DLD1 (cell line): ENCODE results near the gene PTPN1.

Experiments used
- in situ Hi-C: cut with HindIII; loops from 2 replicates; pipeline ENCODE4 v1.10.0; 2017; ENCODE audit warnings: low sequenced_read_pairs

Gene PTPN1

DNA sequence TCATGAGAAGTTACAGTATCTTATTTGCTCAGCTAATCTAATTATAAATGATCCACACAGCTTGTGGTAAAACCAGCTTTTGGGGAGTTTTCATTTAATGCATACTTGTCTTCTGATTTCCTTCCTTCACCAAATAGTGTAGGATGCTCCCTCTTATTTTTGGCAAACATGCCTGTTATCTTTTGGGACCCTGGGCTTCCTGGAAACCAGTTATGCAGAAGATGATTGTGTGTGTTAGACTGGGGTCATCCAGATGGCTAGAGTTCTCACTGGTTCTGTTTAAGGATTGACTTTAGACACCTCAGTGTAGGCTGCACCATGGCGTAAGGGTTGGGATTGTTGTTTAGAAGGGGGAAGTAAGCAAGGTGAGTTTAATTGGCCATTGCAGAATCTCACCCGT, 61.3 kb downstream of the PTPN1 start:
- in situ Hi-C loops: no loop called here

DNA sequence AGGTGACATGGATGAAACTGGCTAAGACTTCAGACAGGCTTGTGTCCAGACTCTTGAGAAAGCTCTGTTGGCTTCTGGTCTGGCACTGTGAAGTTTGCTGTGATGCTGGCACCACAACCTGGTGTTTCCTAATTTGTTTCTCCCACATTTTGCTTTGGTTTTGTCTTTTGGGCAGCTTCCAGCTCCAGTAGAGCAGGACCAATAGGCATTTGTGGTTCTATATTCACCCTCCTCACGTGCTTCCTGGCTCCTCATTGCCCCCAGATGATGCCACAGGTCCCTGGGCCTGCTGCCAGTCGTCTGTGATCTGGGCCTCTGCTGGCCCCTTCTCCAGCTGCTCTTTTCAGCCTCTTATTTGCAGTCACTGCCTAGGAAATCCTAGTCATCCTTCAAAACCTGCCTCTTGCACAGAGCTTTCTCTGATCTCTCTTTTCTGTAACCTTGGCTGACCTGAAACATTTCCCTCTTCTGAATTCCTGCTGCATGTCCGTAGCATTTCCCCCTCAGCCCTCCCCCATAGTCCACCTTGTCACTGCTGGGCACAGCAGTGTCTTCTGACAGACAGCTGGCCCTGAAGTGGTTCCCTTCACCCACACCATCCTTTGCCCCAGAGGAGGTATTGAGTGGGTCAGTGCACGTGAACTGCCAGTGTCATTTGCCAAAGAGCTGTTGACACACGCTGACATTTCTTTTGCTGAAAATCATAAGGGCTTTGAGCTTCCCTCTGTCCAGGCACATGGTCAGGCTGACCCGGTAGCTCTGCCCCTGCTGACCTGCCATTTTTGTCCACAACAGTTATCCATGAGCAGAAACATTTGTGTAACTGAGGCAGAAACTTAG, 63.0 kb downstream of the PTPN1 start:
- in situ Hi-C loops: no loop called here

DNA sequence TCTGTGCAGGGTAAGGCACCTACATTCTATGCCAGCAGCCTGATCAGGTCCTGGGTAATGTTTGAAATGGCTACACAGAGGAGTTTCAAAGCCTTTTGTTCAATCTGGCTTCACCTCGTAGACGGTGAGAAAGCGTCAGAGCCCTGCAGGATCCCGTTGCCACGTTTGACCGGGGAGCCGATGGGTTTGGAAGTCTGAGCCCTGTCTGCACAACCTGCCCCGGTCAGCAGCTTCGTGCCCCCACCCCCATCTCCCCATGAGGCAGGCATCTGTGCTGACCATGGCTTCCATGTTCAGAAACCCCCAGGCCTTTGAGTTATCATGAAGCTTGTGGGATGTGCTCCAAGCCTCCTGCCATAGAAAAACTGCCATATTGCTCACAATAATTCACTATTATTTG, 63.9 kb downstream of the PTPN1 start:
- in situ Hi-C loops: no loop called here

DNA sequence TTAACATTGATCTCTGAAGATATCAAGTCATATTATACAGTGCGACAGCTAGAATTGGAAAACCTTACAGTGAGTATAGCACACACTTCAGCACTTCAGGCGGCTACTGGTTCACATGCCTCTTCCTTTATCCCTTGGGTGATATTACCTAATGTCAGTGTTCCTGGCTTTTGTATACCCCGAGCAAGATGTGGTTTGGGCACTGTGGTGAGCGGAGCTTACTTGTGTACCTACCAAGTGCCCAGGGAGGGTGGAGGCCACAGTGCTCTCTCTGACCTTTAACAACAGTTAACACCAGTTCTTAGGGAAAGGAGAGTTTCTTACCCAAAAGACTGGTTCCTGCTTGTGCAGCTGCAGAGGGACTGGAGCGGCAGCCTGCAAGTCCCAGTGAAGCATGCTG, 64.4 kb downstream of the PTPN1 start:
- in situ Hi-C loops: no loop called here

DNA sequence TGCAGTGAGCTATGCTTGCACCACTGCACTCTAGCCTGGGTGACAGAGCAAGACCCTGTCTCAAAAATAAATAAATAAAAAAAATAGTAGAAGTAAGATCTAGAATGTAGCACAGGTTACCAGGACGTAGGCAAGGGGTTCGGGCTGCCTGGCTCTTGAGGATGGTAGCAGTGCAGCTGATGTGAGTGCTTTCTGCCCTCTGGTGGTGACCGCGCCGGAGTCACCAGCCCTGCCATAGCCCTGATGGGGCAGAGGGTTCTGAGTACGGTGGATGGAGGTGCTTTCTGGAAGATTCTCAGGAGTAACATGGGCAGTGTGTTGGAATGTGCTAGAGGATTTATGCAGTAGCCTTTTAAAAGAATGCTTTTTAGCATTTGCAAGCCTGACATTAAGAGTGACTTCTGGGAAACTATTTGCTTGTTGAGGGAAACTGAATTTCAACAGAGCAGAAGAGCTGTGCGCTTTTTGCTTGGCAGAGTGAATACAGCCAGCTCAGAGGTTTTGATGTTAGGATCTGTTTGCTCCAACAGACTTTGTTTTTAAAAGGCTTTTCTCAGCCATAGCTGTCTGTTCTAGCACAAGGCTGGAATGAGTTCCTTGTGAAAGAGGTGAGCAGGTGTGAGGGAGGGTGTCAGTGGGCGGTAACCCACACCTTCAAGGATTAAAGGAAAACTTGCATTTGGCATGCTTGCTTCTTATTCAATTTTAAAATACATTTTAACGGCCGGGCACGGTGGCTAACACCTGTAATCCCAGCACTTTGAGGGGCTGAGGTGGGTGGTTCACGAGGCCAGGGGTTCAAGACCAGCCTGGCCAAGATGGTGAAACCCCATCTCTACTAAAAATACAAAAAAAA, 65.9 kb downstream of the PTPN1 start:
- in situ Hi-C loops: no loop called here

DNA sequence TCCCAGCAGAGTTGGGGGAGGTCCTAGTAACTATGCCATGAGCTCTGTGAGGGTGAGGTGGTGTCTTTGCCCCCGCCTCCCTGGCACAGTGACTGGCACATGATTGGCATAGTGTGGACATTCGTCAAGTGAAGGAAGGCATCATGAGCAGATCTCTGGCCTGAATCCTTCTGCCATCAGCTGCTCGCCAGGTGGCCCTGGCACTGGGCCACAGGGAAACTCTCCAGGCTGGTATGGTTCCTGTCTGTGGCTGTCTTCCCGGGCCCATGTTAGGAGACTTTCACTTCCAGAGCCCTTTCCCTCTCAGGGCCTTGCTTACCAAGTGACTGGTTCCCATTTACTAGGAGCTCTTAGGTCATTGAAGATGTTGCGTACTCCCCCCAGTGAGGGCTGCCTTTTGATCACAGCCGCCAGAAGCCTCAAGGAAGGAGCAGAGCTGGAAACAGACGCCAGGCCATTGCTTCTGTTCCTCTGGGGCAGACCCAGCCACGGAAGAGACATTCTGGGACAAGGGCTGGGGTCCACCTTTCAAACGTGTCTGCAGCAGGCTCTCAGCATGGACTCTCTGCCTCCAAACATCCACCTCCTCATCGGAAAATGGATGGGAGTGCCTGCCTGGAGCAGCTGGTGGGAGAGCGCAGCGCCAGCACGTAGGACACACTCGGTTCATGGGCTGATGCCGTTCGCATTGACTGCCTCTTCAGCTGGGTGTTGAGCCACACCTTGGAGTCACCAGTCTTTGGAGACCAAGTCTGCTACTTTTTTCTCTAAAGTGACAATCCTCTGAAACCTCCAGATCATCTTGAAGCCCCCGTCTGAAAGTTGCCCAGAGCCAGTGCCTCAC, 67.2 kb downstream of the PTPN1 start:
- in situ Hi-C loops: no loop called here

DNA sequence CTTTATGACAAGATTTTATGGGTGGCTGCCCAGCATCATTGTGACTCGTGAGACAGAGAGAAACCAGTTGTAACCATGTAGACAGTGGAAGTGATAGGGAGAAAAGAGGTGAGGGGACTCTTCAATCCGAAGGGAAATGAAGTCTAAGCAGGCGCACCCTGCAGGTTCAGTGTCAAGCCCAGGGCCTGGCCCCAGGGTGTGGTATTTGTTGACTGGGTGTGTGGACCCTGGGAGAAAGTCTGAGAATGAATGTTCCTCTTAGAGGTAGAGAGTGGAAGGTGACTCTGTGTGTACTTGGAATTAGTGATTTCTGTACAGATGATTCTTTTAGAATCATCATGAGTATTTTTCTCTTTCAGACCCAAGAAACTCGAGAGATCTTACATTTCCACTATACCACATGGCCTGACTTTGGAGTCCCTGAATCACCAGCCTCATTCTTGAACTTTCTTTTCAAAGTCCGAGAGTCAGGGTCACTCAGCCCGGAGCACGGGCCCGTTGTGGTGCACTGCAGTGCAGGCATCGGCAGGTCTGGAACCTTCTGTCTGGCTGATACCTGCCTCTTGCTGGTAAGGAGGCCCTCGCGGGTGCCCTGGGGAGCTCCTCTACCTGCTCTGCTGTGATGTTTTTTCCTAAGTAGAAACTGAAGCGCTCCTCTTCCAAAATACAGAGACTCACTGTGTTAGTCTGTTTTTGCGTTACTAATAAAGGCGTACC, 68.0 kb downstream of the PTPN1 start:
- in situ Hi-C loops: no loop called here

DNA sequence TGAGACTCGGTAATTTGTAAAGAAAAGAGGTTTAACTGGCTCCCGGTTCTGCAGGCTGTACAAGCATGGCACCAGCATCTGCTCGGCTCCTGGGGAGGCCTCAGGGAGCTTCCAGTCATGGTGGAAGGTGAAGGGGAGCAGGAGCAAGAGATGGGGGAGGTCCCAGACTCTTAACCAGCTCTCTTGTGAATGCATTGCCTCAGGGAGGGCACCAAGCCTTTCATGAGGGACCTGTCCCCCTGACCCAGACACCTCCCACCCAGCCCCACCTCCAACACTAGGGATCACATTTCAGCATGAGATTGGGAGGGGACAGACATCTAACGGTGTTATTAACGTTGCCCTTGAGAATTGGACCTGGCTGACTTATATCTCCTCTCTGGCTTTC, 68.6 kb downstream of the PTPN1 start:
- in situ Hi-C loops: no loop called here

DNA sequence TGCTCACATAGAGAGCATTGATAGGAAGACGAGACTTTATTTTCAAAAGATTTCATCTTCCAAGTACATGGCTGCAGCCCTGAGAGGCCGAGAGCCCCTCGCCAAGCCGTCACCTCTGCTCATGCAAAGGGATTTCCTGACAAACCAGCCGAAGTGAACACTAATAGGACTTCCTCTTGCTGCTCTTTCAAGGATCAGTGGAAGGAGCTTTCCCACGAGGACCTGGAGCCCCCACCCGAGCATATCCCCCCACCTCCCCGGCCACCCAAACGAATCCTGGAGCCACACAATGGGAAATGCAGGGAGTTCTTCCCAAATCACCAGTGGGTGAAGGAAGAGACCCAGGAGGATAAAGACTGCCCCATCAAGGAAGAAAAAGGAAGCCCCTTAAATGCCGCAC, 69.3 kb downstream of the PTPN1 start:
- in situ Hi-C loops: no loop called here

DNA sequence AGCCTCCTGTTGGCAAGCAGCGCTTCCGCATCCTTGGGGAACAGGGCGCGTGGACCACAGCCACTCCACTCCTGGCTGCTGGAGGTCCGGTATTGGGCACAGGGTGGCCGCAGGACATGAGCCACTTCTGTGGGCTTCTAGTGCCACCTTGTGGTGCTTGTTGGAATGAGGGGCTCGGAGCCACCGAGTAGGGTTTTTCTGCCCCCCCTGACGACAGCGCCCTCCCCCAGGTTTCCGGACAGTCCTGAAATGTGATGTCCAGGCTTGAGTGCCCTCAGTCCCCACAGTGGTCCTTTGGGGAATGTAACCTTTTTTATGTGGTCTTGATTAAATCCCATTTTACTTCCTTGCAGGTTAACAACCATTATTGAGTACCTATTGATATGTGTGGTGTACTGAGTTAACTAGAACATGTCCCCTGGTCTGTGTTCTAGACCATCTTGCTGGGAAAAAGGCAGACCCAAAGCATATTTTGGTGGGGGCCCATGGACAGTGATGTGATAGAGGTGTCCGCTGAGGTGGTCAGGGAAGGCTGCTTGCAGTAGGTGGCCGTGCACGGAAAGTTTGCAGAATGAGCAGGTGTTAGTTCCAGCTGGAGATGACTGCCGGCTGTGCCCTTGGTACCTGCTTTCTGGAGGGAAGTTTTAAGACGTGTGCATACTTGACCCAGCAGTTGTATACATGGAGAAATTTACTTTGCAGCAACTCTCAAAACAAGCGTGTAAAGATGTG, 70.0 kb downstream of the PTPN1 start:
- in situ Hi-C loops: no loop called here

DNA sequence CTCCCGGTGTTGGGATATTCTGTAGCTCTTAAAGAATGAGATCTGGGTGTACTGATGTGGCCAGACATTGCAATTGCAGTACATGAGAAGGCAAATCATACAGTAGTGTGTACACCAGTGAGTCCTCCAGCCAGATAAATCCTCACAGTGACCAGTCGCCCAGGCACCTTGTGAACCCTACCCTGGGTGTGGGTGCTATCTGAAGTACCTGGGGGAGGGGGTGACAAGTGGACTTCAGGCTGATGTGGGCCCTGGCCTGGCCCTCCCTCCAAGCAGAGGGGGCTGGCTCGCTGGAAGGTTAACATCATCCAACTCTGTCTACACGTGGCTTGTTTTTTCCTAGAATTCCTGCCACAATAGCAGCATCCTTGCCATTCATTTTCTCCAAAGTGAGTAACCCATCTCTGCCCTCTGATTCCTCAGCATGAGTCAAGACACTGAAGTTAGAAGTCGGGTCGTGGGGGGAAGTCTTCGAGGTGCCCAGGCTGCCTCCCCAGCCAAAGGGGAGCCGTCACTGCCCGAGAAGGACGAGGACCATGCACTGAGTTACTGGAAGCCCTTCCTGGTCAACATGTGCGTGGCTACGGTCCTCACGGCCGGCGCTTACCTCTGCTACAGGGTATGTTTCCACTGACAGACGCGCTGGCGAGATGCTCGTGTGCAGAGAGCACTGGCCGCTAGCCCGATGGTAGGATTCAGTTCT, 70.8 kb downstream of the PTPN1 start:
- in situ Hi-C loops: no loop called here

DNA sequence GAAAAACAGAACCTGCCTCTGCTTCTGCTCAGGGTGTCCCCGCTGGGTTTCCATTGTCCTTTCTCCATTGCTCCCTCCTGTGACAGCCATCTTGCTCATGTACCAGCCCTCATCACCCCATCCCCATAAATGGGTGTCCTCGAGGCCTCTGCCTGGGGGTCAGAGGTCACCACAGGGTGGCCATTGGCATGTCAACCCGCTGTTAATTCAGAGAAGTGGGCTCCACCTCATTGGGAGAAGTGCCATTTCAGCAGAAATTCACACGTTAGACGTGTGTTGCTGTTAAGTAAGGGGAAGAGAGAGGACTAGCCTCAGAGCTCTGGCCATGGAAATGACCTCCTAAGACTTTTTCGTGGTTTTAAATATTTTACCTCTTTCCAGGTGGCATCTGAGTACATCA, 71.9 kb downstream of the PTPN1 start:
- in situ Hi-C loops: no loop called here

DNA sequence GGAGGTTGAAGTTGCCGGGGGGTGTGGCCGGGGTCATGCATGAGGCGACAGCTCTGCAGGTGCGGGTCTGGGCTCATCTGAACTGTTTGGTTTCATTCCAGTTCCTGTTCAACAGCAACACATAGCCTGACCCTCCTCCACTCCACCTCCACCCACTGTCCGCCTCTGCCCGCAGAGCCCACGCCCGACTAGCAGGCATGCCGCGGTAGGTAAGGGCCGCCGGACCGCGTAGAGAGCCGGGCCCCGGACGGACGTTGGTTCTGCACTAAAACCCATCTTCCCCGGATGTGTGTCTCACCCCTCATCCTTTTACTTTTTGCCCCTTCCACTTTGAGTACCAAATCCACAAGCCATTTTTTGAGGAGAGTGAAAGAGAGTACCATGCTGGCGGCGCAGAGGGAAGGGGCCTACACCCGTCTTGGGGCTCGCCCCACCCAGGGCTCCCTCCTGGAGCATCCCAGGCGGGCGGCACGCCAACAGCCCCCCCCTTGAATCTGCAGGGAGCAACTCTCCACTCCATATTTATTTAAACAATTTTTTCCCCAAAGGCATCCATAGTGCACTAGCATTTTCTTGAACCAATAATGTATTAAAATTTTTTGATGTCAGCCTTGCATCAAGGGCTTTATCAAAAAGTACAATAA, 72.5 kb downstream of the PTPN1 start:
- in situ Hi-C loops: no loop called here

DNA sequence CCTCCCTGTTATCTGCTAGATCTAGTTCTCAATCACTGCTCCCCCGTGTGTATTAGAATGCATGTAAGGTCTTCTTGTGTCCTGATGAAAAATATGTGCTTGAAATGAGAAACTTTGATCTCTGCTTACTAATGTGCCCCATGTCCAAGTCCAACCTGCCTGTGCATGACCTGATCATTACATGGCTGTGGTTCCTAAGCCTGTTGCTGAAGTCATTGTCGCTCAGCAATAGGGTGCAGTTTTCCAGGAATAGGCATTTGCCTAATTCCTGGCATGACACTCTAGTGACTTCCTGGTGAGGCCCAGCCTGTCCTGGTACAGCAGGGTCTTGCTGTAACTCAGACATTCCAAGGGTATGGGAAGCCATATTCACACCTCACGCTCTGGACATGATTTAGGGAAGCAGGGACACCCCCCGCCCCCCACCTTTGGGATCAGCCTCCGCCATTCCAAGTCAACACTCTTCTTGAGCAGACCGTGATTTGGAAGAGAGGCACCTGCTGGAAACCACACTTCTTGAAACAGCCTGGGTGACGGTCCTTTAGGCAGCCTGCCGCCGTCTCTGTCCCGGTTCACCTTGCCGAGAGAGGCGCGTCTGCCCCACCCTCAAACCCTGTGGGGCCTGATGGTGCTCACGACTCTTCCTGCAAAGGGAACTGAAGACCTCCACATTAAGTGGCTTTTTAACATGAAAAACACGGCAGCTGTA, 73.4 kb downstream of the PTPN1 start:
- in situ Hi-C loops: no loop called here

DNA sequence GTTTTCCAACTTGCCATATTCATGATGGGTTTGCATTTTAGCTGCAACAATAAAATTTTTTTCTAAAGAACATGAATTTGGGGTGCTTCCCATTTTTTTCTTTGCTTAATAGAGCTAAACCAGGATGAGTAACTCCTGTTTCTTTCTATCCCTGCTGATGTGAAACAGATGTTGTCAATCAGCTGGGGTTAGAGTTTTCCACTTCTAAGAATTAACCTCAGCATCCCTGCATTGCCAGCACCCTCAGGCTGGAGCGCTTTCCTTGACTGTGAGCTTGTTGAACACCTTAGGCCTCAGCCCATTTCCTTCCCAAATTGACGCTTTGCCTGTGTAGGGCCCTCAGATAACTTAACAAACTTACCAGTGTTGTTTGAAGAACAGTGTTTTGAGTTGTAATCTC, 74.5 kb downstream of the PTPN1 start:
- in situ Hi-C loops: no loop called here

DNA sequence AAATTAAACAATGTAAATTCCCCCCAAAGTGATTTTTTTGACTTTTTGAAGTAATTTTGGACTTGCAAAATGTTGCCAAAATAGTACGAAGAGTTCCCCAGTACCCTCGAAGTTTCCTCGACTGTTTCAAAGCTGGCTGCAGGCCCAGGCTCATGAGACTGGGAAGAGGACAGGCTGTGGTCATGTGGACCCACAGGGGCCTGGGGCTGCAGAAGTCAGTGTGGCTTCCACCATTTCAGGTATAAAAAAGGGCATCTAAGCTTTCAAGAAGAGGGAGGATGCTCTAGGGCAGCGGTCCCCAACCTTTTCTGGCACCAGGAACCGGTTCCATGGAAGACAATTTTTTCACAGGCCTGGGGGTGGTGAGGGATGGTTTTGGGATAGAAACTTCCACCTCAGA, 75.0 kb downstream of the PTPN1 start:
- in situ Hi-C loops: no loop called here

DNA sequence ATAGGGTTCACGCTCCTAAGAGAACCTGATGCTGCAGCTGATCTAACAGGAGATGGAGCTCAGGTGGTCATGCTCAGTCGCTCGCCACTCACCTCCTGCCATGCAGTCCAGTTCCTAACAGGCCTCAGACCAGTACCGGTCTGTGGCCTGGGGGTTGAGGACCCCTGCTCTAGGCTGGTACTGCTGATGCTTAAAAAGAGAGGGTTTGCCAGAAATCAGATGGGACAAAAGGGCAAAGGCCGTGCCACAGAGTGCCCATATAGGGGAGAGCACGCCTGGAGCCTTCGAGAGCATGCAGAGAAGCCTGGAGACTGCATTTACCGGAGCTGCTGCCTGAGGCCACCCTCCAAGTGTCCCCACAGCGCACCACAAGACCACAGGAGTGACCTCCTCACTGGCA, 75.5 kb downstream of the PTPN1 start:
- in situ Hi-C loops: no loop called here

DNA sequence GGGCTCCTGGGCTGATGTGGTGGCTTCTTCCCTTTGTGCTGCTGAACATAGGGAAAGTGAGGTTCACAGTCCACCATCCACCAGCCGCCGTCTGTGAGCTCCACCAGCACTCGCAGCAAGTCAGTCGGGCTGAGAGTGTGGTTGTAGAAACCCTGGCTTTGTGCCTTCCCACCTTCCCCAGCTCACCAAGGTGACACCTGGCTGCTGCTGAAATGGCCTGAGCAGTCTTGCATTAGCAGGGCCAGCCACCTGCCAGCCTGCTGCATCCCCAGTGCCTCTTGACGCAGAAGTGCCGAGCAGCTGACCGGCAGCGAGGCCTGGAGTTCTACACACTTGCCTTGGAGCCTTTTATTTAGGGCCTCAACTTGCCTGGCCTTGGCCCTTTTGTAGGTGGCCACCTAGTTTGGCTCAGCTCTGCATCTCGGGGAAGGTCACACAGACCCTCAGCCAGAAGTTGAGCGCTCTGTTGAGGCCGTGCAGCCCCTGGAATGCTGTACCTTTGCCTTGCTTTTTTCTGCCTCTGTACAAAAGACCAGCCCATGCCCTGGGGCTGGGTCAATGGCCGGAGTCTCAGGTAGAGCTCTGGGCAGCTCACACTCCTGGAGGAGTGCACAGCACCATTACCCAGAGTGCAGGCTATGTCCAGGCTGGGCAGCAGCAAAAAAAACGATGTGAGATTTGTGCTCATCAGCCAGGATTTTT, 76.5 kb downstream of the PTPN1 start:
- in situ Hi-C loops: no loop called here
